Measurements from ENCODE around the gene DSCAML1. TPM values are rescaled to one million over a fixed set of nuclear protein-coding genes. Genes with fewer than 3 reads are reported as not detected.
A peak's percentile ranks its signal among the peaks of the same experiment; 100 is the strongest.

Gene DSCAML1
- total RNA-seq, 4 donors from 2014 or later, result 0.54 to 1.8 (median 0.99) TPM

DNA sequence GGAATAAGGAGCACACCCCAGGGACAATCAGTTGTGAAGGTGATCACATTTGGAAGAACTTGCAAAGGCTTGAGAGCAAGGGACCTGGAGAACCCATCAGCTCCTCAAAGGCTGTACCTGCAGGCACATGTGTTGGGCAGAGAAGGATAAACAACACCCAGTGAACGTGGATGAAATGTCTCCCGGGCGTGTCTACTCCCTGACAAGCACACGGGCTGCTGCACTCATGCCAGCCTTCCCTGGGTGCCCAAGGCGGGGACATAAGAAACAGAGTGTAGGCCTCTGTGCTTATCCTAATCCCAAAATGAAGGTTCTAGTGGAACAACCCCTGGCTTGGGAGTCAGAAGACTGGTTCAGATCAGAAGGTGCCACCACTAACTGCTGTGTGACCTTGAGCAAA lies 46.7 kb downstream of the DSCAML1 start:
- no peaks in the 10 kb centered on the region for H3K9me3 ChIP-seq
- intact Hi-C loops (cut with DNase I), result no loop called here
- no peaks in the 10 kb centered on the region for H3K4me1 ChIP-seq
- DNase-seq, result no peak
- no peaks in the 10 kb centered on the region for H3K36me3 ChIP-seq
- no peak overlapping the region for H3K27ac ChIP-seq
- TF ChIP-seq POLR2A (IDR thresholded peaks at IDR 0.05), result no peak
- TF ChIP-seq, protein P1, sequence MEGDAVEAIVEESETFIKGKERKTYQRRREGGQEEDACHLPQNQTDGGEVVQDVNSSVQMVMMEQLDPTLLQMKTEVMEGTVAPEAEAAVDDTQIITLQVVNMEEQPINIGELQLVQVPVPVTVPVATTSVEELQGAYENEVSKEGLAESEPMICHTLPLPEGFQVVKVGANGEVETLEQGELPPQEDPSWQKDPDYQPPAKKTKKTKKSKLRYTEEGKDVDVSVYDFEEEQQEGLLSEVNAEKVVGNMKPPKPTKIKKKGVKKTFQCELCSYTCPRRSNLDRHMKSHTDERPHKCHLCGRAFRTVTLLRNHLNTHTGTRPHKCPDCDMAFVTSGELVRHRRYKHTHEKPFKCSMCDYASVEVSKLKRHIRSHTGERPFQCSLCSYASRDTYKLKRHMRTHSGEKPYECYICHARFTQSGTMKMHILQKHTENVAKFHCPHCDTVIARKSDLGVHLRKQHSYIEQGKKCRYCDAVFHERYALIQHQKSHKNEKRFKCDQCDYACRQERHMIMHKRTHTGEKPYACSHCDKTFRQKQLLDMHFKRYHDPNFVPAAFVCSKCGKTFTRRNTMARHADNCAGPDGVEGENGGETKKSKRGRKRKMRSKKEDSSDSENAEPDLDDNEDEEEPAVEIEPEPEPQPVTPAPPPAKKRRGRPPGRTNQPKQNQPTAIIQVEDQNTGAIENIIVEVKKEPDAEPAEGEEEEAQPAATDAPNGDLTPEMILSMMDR (IDR thresholded peaks at IDR 0.05), result no peak
- no peak overlapping the region for H3K4me3 ChIP-seq (replicated peaks in 1 of 3)
- no peaks in the 10 kb centered on the region for H3K27me3 ChIP-seq
- WGBS, 2 donors, result 85 to 91% methylated on average over 5 of the region's 5 CpGs

DNA sequence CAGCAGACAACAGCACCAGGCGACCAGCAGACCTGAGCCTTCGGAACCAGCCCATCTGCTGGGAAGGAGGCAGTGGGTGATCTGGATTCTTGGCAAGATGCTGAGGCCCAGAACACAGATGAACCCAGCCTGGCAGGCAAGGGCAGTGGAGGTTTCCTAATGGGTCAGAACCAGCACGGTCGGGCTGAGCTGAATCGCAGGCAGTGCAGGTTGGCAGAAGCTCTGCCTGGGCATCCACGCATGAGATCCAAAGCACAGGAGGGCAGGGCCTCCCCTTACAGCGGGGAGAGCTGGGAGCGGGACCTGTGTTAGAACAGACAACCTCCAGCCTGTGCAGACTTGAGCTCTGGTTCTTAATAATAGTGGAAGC lies 47.5 kb downstream of the DSCAML1 start:
- H3K4me1 ChIP-seq, result no peaks in the 10 kb centered on the region
- TF ChIP-seq, protein P1 (IDR thresholded peaks at IDR 0.05), result no peak
- TF ChIP-seq POLR2A (IDR thresholded peaks at IDR 0.05), result no peak
- no peak overlapping the region for H3K4me3 ChIP-seq (replicated peaks in 1 of 3)
- H3K9me3 ChIP-seq, result no peaks in the 10 kb centered on the region
- no peaks in the 10 kb centered on the region for H3K27me3 ChIP-seq
- no peaks in the 10 kb centered on the region for H3K36me3 ChIP-seq
- H3K27ac ChIP-seq, result no peak overlapping the region
- peak; percentile 31 to 54 for DNase-seq
- intact Hi-C loops (cut with DNase I), result no loop called here
- 57 to 77% methylated on average over 4 to 8 of the region's 8 CpGs for WGBS, 2 donors

DNA sequence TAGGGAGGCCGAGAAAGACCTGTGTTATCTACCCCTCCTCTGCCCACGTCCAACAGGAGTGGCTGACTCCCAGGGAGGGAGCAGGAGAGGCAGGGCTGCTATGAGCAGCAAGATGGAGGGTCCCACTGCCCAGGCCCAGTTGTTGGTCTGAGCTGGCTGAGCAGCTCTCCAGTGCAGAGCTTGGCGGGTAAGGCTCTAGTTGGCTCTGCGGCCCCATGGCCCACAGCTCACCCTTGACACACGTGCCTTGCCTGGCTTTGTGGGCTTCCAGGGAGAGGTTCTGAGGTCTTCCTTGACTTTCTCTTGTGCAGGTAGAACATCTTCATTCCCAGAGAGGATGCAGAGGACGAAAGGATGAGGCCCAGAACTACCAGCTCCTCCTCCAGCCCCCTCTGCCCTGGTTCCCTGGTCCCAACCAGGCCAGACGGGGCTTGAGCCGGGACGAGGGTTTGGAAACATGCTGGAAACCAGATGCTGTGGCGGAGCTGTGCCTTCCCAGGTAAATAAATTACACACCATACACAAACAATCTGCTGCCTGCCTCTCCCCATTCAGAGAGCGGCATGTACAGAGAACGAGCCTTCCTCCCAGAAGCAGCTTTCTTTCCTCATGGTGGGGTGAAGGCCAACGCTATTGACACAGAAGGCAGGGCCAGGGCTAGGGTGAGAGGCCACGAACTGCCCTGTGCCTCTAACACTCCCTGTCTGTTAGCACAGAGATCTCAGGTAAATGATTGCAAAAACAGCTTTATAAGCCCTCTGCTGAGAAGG lies 48.1 kb downstream of the DSCAML1 start:
- DNase-seq, result no peak

DNA sequence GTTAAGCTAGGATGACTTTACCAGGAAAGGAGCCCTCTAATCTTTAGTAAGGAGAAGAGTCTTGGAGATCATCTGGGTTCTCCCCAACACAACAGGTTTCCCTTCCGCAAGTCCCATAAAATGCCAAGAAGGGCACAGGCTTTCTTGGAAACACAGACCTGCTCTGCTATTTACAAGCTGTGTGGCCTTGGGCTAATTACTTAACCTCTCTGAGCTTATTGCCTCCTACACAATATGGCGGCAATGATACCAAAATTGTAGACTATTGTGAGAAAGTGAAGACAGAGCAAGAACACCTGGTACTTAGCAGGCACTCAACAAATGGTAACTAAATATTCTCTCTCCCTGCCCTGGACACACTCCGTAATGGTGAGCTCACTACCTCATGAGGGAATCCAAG lies 49.1 kb downstream of the DSCAML1 start:
- DNase-seq, result no peak
- intact Hi-C loops (cut with DNase I), result no loop called here
- Histone ChIP-seq H3K9me3 (no peaks in the 10 kb centered on the region), H3K27me3 (no peaks in the 10 kb centered on the region), H3K36me3 (no peaks in the 10 kb centered on the region), H3K4me1 (peaks cover 0 to 7% of the 10 kb centered on the region in 2 donors), H3K27ac (no peak overlapping the region), H3K4me3 (replicated peaks in 1 of 3) (no peak overlapping the region)
- 98% methylated on average over 3 of the region's 3 CpGs for WGBS, 2 donors
- TF ChIP-seq, protein P1 (IDR thresholded peaks at IDR 0.05), result no peak
- TF ChIP-seq POLR2A (IDR thresholded peaks at IDR 0.05), result no peak

More for the DNA sequence above, 48.1 kb downstream of the DSCAML1 start:
- no peaks in the 10 kb centered on the region for H3K36me3 ChIP-seq
- H3K9me3 ChIP-seq, result no peaks in the 10 kb centered on the region
- no peak for TF ChIP-seq POLR2A (IDR thresholded peaks at IDR 0.05)
- TF ChIP-seq, protein P1 (IDR thresholded peaks at IDR 0.05), result no peak
- H3K4me1 ChIP-seq, result no peaks in the 10 kb centered on the region
- no peaks in the 10 kb centered on the region for H3K27me3 ChIP-seq
- intact Hi-C loops (cut with DNase I), result no loop called here
- H3K27ac ChIP-seq, result no peak overlapping the region
- WGBS, 2 donors, result 90 to 96% methylated on average over 11 to 13 of the region's 14 CpGs
- no peak overlapping the region for H3K4me3 ChIP-seq (replicated peaks in 1 of 3)

DNA sequence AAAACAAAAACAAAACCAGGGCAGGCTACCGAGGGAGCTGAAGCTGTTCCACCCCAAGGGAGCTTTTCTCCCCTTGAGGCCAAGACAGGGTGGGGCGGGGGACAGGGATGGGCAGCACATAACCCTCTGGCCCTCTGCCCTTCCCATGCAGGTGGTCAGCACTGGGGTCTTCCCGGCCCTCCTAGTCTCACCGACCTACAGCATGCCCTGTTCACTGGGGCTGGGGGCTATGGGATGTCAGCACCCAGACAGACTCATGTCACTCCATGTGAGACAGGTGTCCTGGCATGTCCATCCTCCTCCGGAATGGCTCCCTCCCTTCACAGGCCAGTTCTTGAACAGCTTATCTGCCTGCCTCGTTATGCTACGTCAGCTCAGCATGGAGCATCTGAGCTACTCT lies 51.7 kb downstream of the DSCAML1 start:
- H3K27ac ChIP-seq, result no peak overlapping the region
- no peaks in the 10 kb centered on the region for H3K36me3 ChIP-seq
- DNase-seq, result no peak
- no peak overlapping the region for H3K4me3 ChIP-seq (replicated peaks in 1 of 3)
- intact Hi-C loops (cut with DNase I), result no loop called here
- no peaks in the 10 kb centered on the region for H3K27me3 ChIP-seq
- TF ChIP-seq, protein P1 (IDR thresholded peaks at IDR 0.05), result no peak
- no peak for TF ChIP-seq POLR2A (IDR thresholded peaks at IDR 0.05)
- H3K4me1 ChIP-seq, result peaks cover 0 to 7% of the 10 kb centered on the region in 2 donors
- WGBS, 2 donors, result 86% methylated on average over 4 to 7 of the region's 7 CpGs
- H3K9me3 ChIP-seq, result no peaks in the 10 kb centered on the region
